HG02623 (cell line): ENCODE results near the gene DNMBP.
"Not testable (repeated sequence)": the region's sequence is repeated elsewhere in the genome, so short reads cannot be mapped to it uniquely, and the experiment has no call there.

Source experiments
- ATAC-seq: cut with Tn5 transposase; IDR thresholded peaks from one replicate; pipeline ENCODE4 v1.9.1; 2021; ENCODE audit warnings: moderate library complexity; ENCODE audit not compliant: unreplicated experiment

The DNMBP gene

GRCh38 chr10:99915414-99915813, 94.3 kb downstream of the DNMBP start:
- ATAC-seq: no peak

- no peak for ATAC-seq
Observed at GRCh38 chr10:99914236-99914635, 95.5 kb downstream of the DNMBP start.

- ATAC-seq: no peak
Observed at GRCh38 chr10:99913831-99914235, 95.9 kb downstream of the DNMBP start.

- no peak for ATAC-seq
Observed at GRCh38 chr10:99912041-99912440, 97.7 kb downstream of the DNMBP start.

- no peak for ATAC-seq
Observed at GRCh38 chr10:99908512-99908911, 101.2 kb downstream of the DNMBP start.

- no peak for ATAC-seq
Observed at GRCh38 chr10:99906470-99906869, 103.3 kb downstream of the DNMBP start.

- no peak for ATAC-seq
Observed at GRCh38 chr10:99905971-99906370, 103.8 kb downstream of the DNMBP start.

GRCh38 chr10:99895867-99896266, 113.9 kb downstream of the DNMBP start:
- ATAC-seq: no peak

GRCh38 chr10:99895066-99895465, 114.7 kb downstream of the DNMBP start:
- not testable (repeated sequence) for ATAC-seq

- no peak for ATAC-seq
Observed at GRCh38 chr10:99894613-99895012, 115.1 kb downstream of the DNMBP start.

GRCh38 chr10:99888622-99889021, 121.1 kb downstream of the DNMBP start:
- no peak for ATAC-seq

- no peak for ATAC-seq
Observed at GRCh38 chr10:99883523-99883922, 126.2 kb downstream of the DNMBP start.

GRCh38 chr10:99881371-99881770, 128.4 kb downstream of the DNMBP start:
- no peak for ATAC-seq

GRCh38 chr10:99880080-99880835, 129.5 kb downstream of the DNMBP start:
- ATAC-seq: no peak

GRCh38 chr10:99875473-99875872, 134.3 kb downstream of the DNMBP start:
- no peak for ATAC-seq

- no peak for ATAC-seq
Observed at GRCh38 chr10:99874341-99875085, 135.2 kb downstream of the DNMBP start.

GRCh38 chr10:99873846-99874245, 135.9 kb downstream of the DNMBP start:
- ATAC-seq: no peak

GRCh38 chr10:99872367-99873162, 137.2 kb downstream of the DNMBP start:
- ATAC-seq: no peak

- no peak for ATAC-seq
Observed at GRCh38 chr10:99870123-99870730, 139.5 kb downstream of the DNMBP start.

GRCh38 chr10:99869581-99870122, 140.1 kb downstream of the DNMBP start:
- ATAC-seq: no peak

GRCh38 chr10:99867250-99867649, 142.5 kb downstream of the DNMBP start:
- ATAC-seq: not testable (repeated sequence)
